ENCODE results near the gene CABP7.
"Not testable (repeated sequence)": the region's sequence is repeated elsewhere in the genome, so short reads cannot be mapped to it uniquely, and the experiment has no call there.

Gene CABP7

GRCh38 chr22:29738118-29738815 lies 18.5 kb downstream of the CABP7 start:
- intact Hi-C loops (cut with DNase I) = no loop called here
- DNase-seq = no peak

DNA sequence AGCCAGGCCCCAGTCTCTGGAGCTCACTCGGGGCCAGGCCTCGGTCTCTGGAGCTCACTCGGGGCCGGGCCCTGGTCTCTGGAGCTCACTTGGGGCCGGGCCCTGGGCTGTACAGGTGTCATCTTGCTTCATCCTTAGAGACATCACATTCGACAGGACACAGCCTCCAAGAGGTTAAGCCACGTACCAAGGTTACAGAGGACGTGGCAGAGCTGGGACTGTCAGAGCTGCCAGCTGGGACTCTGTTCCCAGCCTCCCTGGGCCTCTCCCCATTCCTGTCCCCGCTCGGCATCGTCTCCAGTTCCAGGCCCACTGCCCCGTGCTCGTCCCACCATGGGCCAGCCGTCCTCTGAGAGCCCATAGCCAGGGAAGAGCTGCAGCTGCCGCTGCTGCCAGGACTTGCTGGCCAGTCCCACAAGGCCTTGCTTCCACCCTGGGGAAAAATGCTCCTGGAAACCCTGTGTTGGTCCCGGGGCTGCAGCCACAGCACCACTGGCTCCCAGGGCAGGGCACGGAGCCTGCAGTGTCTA lies 19.6 kb downstream of the CABP7 start:
- intact Hi-C loops (cut with DNase I) = no loop called here
- DNase-seq = no peak

GRCh38 chr22:29740216-29740615 lies 20.4 kb downstream of the CABP7 start:
- intact Hi-C loops (cut with DNase I) = no loop called here
- no peak for DNase-seq

- DNase-seq = no peak
- intact Hi-C loops (cut with DNase I) = no loop called here
These were observed 22.1 kb downstream of the CABP7 start for GRCh38 chr22:29741926-29742325.

DNA sequence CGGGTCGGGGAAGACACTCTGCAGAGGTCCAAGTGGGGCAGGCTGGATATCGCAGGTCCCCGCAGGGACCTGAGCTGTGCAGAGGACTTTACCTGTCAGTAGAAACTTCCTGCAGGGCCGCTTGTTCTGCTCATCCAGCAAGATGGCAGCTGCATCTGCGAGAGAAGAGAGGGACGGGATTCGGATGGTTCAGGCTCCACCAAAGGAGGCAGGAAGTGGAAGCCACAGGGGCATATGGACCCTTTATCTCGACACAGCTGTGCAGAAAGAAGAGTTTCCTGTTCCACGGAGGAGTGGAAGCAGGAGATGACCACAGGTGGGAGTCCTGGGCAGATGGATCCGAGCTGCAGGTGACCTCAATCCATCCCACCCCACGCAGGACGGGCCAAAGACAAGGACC lies 22.5 kb downstream of the CABP7 start:
- no peak for DNase-seq
- intact Hi-C loops (cut with DNase I) = no loop called here

GRCh38 chr22:29744902-29745301 lies 25.1 kb downstream of the CABP7 start:
- peak in 1 of 42 donors; percentile 14 for DNase-seq
- intact Hi-C loops (cut with DNase I) = no loop called here

DNA sequence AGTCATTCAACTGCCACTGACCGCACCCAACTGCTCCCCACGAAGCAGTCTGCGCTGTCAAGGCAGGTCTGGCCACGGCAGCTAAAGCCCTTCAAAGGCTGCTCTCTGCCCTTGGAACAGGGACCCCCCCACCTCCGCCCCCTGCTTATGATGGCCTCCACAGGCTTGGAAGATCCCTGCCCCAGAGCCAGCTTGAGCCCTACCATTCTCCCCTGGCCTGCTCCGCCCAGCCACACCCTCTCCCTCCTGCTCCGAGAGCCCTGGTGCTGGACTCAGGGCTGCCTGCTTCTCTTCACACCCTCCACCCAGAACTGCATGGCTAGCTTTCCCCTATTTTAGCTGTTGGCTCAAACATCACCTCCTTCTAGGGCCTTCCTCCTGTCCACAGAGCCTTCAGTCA lies 28.0 kb downstream of the CABP7 start:
- DNase-seq = no peak
- intact Hi-C loops (cut with DNase I) = no loop called here

DNA sequence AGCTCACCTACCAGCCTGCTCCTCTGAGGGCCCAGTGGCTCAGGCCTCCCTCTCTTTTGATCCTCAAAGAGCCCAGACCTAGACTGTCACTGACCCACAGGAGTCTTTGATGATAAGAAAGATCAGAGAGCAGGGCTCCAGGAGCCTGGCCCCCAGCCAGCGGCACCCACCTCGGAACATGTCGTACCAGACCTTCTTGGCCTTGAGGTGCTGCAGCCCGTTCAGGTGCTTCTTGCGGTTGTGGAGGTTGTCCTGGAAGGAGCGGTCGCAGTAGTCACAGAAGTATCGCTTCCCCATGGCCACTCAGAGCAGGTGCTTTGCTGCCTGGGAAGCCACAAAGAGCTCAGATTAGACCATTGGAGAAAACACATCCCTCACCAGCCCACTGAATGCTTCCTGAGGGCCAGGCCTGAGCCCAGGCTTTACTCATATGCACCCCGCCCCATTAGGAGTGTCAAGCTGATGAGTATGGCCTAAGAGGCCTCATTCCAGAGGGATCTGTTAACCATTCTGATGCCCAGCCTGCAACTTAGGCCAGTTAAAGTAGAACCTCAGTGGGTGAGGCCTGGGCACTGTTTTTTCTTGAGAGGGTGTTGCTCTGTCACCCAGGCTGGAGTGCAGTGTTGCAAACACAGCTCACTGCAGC lies 28.6 kb downstream of the CABP7 start:
- no peak for DNase-seq
- intact Hi-C loops (cut with DNase I) = no loop called here

- intact Hi-C loops (cut with DNase I) = no loop called here
- DNase-seq = no peak
These were observed 30.2 kb downstream of the CABP7 start for GRCh38 chr22:29750029-29750428.

DNA sequence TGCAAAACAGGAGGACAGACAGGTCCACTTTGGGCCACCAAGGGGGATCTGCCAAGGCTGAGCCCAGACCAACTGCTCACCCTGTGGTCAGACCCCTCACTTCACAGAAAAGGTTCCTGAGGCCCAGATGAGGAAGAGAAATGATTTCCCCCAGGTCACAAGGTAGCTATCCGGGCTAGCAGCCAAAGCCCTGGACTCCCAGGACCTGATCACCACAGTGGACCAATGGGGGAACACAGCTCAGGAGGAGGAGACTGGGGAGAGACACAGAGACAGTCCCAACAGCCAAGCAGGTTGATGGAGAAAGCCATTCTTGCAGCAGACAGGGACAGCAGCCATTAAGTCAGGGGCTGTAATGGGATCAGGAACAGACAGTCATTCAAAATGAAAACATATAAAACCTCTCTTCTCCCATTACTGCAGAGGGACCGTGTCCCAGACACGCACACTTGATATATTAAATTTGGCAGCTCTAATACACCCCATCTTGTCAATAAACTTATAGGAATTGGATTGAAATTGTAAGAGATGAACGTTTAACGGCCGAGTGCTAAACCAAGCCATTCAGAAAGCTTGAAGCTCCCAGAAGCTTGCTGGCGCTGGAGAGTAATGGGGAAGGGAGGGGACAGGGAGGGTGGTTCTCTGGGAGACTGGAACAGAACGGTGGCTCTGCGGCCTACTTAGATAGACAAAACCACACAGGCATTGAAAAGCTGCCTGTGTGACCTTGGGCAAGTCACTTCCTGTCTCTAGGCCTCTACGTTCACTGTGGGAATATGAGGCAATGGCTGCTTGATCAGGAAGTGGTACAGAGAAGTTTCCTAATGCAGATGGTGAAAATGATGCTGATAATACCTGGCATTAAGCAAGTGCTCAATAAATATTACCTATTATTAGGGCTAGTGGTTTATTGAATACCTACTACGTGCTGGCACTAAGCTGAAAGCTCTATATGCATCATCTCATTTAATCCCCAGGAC lies 31.0 kb downstream of the CABP7 start:
- intact Hi-C loops (cut with DNase I) = no loop called here
- no peak for DNase-seq

GRCh38 chr22:29751669-29752068 lies 31.9 kb downstream of the CABP7 start:
- DNase-seq = no peak
- intact Hi-C loops (cut with DNase I) = no loop called here

DNA sequence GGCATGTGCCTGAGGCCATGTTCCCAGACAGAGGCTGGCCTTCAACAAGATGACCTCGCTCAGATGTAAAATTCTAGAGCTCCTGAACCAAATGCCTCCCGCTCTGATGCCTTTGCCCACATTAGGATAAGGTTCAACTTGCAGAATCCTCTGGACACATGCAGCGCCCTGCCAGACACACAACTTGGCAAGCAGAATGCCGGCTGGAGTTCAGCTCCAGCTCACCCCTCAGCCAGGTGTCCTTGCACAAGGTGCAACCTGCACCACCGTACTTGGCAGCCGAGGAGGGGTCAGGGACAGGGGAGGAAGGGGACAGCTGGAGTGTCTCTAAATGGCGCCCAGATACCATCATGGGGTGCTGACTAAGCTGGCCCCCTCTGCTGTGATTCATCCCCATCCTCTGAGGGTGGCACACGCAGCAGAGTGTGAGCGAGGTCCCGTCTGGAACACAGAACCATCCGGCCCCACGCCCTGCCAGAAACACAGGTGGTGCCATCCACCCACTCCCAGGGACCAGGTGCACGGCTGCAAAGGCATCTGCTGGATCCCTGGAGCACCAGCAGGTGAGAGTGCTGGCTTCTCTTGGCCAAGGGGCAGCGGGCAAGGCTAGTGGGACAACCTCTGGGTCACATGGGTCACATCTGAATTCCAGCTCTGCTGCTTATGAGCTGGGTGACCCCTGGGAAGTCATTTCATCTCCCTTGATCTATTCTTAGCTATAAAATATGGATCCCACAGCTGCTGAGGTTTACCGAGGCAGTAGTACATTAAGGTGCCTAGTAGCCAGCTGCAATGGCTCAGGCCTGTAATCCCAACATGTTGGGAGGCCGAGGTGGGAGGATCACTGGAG lies 34.2 kb downstream of the CABP7 start:
- no peak for DNase-seq

DNA sequence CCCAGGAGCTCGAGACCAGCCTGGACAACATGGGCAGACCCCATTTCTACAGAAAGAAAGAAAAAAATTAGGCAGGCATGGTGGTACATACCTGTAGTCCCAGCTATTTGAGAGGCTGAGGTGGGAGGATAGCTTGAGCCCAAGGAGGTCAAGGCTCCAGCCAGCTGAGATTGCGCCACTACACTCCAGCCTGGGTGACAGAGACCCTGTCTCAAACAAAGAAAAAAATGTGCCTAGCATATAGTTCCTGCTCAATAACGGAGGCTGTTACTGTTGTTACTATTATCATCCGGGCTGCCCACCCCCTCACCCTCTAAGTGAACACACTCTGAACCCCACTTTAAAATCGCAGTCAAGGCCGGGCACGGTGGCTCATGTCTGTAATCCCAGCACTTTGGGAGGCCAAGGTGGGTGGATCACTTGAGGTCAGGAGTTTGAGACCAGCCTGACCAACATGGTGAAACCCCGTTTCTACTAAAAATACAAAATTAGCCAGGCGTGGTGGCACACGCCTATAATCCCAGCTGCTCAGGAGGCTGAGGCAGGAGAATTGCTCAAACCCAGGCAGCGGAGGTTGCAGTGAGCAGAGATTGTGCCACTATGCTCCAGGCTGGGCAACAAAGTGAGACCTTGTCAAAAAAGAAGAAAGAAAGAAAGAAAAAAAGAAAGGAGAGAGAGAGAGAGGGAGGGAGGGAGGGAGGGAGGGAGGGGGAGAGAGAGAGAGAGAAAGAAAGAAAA lies 35.0 kb downstream of the CABP7 start:
- DNase-seq; intact Hi-C loops (cut with DNase I): not testable (repeated sequence)

More for the DNA sequence above, 34.2 kb downstream of the CABP7 start:
- intact Hi-C loops (cut with DNase I) = no loop called here

GRCh38 chr22:29755889-29756288 lies 36.1 kb downstream of the CABP7 start:
- DNase-seq = no peak
- intact Hi-C loops (cut with DNase I) = no loop called here

GRCh38 chr22:29756341-29756740 lies 36.5 kb downstream of the CABP7 start:
- intact Hi-C loops (cut with DNase I) = no loop called here
- DNase-seq = no peak

GRCh38 chr22:29757096-29757495 lies 37.3 kb downstream of the CABP7 start:
- DNase-seq = no peak
- intact Hi-C loops (cut with DNase I) = no loop called here

DNA sequence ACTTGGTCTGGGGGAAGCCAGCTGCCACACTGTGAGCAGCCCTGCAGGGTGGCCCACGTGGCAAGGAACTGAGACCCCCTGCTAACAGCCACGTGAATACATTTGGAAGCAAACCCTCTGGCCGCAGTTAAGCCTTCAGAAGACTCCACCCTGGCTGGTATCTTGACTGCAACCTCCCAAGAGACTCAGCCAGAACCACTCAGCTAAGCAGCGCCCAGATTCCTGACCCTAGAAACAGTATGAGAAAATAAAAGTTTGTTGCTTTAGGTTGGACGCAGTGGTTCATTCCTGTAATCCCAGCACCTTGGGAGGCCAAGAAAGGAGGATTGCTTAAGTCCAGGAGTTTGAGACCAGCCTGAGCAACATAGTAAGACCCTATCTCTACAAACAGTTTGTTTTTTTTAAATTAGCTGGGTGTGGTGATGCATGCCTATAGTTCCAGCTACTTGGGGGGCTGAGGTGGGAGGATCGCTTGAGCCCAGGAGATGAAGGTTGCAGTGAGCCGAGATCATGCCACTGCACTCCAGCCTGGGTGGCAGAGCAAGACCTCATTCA lies 38.3 kb downstream of the CABP7 start:
- intact Hi-C loops (cut with DNase I) = no loop called here
- DNase-seq = no peak

DNA sequence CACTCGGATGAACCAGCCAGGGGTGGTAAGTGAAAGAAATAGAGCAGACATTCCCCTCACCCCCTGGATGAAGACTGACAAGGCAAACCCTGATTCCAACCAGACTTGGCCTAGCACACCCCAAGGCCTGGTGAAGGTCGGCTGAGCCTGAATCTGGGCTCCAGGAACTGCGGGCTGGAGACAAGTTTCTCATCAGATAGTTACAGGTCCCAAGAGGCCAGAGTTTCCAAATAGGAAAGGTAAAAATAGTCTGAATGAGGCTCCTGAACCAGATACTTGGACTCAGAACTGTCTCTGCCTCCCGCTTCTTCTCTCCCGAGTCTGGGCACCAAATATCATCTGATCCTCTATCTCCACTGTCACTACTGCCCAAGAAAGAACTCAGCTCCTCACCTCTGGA lies 39.2 kb downstream of the CABP7 start:
- intact Hi-C loops (cut with DNase I) = no loop called here
- DNase-seq = no peak

Data from head of caudate nucleus (tissue), 42 donors.